ENCODE results near the gene IMPG2. TPM values are rescaled to one million over a fixed set of nuclear protein-coding genes. Genes with fewer than 3 reads are reported as not detected.

The IMPG2 gene
- total RNA-seq, 2 donors from 2014 or later = 0.18 to 0.26 TPM

DNA sequence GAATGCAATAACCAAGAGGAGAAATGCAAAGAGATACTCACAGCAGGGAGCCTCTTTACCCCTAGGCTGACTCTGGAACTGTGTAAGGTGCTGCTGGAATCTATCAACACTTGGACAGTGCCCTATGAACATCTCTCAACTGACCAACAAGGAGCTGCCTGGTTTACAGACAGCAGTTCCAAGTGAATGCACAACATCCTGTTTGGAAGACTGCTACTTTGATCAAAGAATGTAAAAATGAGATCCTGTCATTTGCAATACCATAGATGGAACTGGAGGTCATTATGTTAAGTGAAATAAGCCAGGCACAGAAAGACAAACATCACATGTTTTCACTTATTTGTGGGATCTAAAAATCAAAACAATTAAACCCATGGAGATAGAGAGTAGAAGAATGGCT is 136.3 kb downstream of the IMPG2 start:
- DNase-seq = no peak
- Histone ChIP-seq H3K4me3 (ENCODE audit: low read length) (no peak overlapping the region), H3K4me1 (ENCODE audit: control insufficient read depth, insufficient read depth, low read length) (no peaks in the 10 kb centered on the region), H3K27ac (ENCODE audit: low read depth, low read length) (no peak overlapping the region), H3K36me3 (ENCODE audit: control insufficient read depth, insufficient read depth, low read length) (no peaks in the 10 kb centered on the region), H3K9me3 (ENCODE audit: control insufficient read depth, low read length) (peaks cover 11% of the 10 kb centered on the region), H3K9ac (ENCODE audit: extremely low read depth, low read length, poor library complexity, severe bottlenecking) (no peak overlapping the region), H3K27me3 (ENCODE audit: control insufficient read depth, insufficient read depth, low read length, poor library complexity, severe bottlenecking) (no peaks in the 10 kb centered on the region)
- H3K9me3 Mint-ChIP-seq = peaks cover 7% of the 10 kb centered on the region
- H3K4me3 Mint-ChIP-seq = no peak overlapping the region
- no peaks in the 10 kb centered on the region for H3K36me3 Mint-ChIP-seq (ENCODE audit: low read depth)
- H3K4me1 Mint-ChIP-seq = no peaks in the 10 kb centered on the region
- no peaks in the 10 kb centered on the region for H3K27me3 Mint-ChIP-seq (ENCODE audit: insufficient read depth)
- TF ChIP-seq, protein P1, sequence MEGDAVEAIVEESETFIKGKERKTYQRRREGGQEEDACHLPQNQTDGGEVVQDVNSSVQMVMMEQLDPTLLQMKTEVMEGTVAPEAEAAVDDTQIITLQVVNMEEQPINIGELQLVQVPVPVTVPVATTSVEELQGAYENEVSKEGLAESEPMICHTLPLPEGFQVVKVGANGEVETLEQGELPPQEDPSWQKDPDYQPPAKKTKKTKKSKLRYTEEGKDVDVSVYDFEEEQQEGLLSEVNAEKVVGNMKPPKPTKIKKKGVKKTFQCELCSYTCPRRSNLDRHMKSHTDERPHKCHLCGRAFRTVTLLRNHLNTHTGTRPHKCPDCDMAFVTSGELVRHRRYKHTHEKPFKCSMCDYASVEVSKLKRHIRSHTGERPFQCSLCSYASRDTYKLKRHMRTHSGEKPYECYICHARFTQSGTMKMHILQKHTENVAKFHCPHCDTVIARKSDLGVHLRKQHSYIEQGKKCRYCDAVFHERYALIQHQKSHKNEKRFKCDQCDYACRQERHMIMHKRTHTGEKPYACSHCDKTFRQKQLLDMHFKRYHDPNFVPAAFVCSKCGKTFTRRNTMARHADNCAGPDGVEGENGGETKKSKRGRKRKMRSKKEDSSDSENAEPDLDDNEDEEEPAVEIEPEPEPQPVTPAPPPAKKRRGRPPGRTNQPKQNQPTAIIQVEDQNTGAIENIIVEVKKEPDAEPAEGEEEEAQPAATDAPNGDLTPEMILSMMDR (conservative IDR thresholded peaks at IDR 0.05) = no peak
- H3K27ac Mint-ChIP-seq = no peak overlapping the region

DNA sequence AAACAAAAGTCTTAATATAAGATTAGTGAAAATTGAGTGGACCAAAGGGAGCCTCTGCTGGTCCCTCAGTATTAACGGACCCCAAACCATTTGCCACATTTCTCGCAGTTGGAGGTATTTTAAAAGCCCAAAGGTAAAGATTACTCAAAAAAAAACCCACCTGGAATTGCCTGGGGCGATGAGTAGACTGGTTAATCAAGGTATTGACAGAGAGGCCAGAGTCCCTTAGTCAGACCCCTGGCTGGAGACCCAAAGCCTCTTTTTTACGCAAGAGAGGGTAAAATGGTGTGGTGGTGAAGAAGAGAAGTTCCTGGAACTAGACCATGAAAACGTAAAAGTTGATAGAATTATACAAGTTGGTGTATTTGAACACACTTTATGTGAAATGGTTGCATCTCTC is 137.2 kb downstream of the IMPG2 start:
- TF ChIP-seq, protein P1 (conservative IDR thresholded peaks at IDR 0.05) = no peak
- Histone ChIP-seq H3K27me3 (ENCODE audit: control insufficient read depth, insufficient read depth, low read length, poor library complexity, severe bottlenecking) (no peaks in the 10 kb centered on the region), H3K36me3 (ENCODE audit: control insufficient read depth, insufficient read depth, low read length) (no peaks in the 10 kb centered on the region), H3K9me3 (ENCODE audit: control insufficient read depth, low read length) (peaks cover 2% of the 10 kb centered on the region), H3K4me1 (ENCODE audit: control insufficient read depth, insufficient read depth, low read length) (no peaks in the 10 kb centered on the region), H3K27ac (ENCODE audit: low read depth, low read length) (no peak overlapping the region), H3K9ac (ENCODE audit: extremely low read depth, low read length, poor library complexity, severe bottlenecking) (no peak overlapping the region), H3K4me3 (ENCODE audit: low read length) (no peak overlapping the region)
- H3K9me3 Mint-ChIP-seq = peaks cover 1% of the 10 kb centered on the region
- H3K4me3 Mint-ChIP-seq = no peak overlapping the region
- WGBS, 2 experiments (ENCODE audit: insufficient coverage in 1 of 2, insufficient read length in 1 of 2) = 90 to 94% methylated on average over 4 to 5 of the region's 5 CpGs
- no peaks in the 10 kb centered on the region for H3K27me3 Mint-ChIP-seq (ENCODE audit: insufficient read depth)
- H3K36me3 Mint-ChIP-seq (ENCODE audit: low read depth) = no peaks in the 10 kb centered on the region
- no peak for DNase-seq
- no peak overlapping the region for H3K27ac Mint-ChIP-seq
- H3K4me1 Mint-ChIP-seq = no peaks in the 10 kb centered on the region

DNA sequence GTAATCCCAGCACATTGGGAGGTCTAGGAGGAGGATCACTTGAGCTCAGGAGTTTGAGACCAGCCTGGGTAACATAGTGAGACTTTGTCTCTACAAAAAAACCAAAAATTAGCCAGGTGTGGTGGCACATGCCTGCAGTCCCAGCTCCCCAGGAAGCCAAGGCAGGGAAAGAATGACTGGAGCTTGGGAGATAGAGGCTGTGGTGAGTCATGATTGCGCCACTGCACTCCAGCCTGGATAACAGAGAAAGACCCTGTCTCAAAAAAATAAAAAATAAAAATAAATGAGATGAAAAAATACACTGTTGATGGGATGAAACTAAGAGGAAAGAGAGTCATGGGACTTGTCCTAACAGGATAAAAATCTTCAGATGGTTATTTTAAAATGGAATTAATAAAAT is 137.6 kb downstream of the IMPG2 start:
- WGBS, 2 experiments (ENCODE audit: insufficient coverage in 1 of 2, insufficient read length in 1 of 2) = 100% methylated on average over 1 of the region's 1 CpG; no CpG with 5 or more reads in 1 of the 2 experiments
- no peak overlapping the region for H3K27ac ChIP-seq (ENCODE audit: low read depth, low read length)
- H3K27ac Mint-ChIP-seq = no peak overlapping the region
- H3K4me1 ChIP-seq (ENCODE audit: control insufficient read depth, insufficient read depth, low read length) = no peaks in the 10 kb centered on the region
- no peaks in the 10 kb centered on the region for H3K36me3 ChIP-seq (ENCODE audit: control insufficient read depth, insufficient read depth, low read length)
- TF ChIP-seq, protein P1 (conservative IDR thresholded peaks at IDR 0.05) = no peak
- H3K27me3 ChIP-seq (ENCODE audit: control insufficient read depth, insufficient read depth, low read length, poor library complexity, severe bottlenecking) = no peaks in the 10 kb centered on the region
- H3K9me3 ChIP-seq (ENCODE audit: control insufficient read depth, low read length) = no peaks in the 10 kb centered on the region
- H3K9ac ChIP-seq (ENCODE audit: extremely low read depth, low read length, poor library complexity, severe bottlenecking) = no peak overlapping the region
- no peak overlapping the region for H3K4me3 ChIP-seq (ENCODE audit: low read length)
- no peaks in the 10 kb centered on the region for H3K4me1 Mint-ChIP-seq
- no peaks in the 10 kb centered on the region for H3K36me3 Mint-ChIP-seq (ENCODE audit: low read depth)
- H3K4me3 Mint-ChIP-seq = no peak overlapping the region
- no peaks in the 10 kb centered on the region for H3K27me3 Mint-ChIP-seq (ENCODE audit: insufficient read depth)
- no peaks in the 10 kb centered on the region for H3K9me3 Mint-ChIP-seq
- DNase-seq = no peak

Measured in endodermal cell (in vitro differentiated cells).